Glutamatergic neuron (in vitro differentiated cells): ENCODE data around the gene SOX13. TPM values are rescaled to one million over a fixed set of nuclear protein-coding genes. Genes with fewer than 3 reads are reported as not detected.

Experiments
- DNase-seq: peaks from one replicate; pipeline ENCODE4 v3.0.0; 2022
- H3K27ac Mint-ChIP-seq: one replicate; pipeline ENCODE4 v1.8.0; 2020; ENCODE audit warnings: mild to moderate bottlenecking, mixed read lengths, inconsistent platforms; ENCODE audit not compliant: unreplicated experiment
- H3K27me3 Mint-ChIP-seq: one replicate; pipeline ENCODE4 v1.8.0; 2020; ENCODE audit warnings: mild to moderate bottlenecking, moderate library complexity, mixed read lengths, inconsistent platforms; ENCODE audit not compliant: unreplicated experiment
- H3K36me3 Mint-ChIP-seq: one replicate; pipeline ENCODE4 v1.8.0; 2020; ENCODE audit warnings: mild to moderate bottlenecking, mixed read lengths, inconsistent platforms; ENCODE audit not compliant: unreplicated experiment
- H3K4me1 Mint-ChIP-seq: one replicate; pipeline ENCODE4 v1.8.0; 2020; ENCODE audit warnings: mild to moderate bottlenecking, low read depth, mixed read lengths, inconsistent platforms; ENCODE audit not compliant: unreplicated experiment
- H3K4me3 Mint-ChIP-seq: one replicate; pipeline ENCODE4 v1.8.0; 2020; ENCODE audit warnings: mild to moderate bottlenecking, mixed read lengths, inconsistent platforms; ENCODE audit not compliant: unreplicated experiment
- H3K9me3 Mint-ChIP-seq: one replicate; pipeline ENCODE4 v1.8.0; 2020; ENCODE audit warnings: mild to moderate bottlenecking, moderate library complexity, mixed read lengths, inconsistent platforms; ENCODE audit not compliant: unreplicated experiment
- total RNA-seq: library from RNA; stranded (reverse); fragmentation: NEBNext Ultra II Directional; extraction: Animal tissue kit (Norgen Biotek cat#: 25700); gene quantifications from one replicate; pipeline ENCODE4 v1.2.1, GENCODE V29; 2021; ENCODE audit not compliant: unreplicated experiment
- TF ChIP-seq, protein P1 (sequence below): fragments of 200-600 bp; sonication (generic); IDR thresholded peaks from one replicate; pipeline ENCODE4 v1.5.0; 2021; ENCODE audit not compliant: partially characterized antibody, unreplicated experiment

Gene SOX13
- total RNA-seq, 1 donor from 2014 or later, result 2.2 TPM

GRCh38 chr1:204126386-204126785 is 53.5 kb downstream of the SOX13 start:
- TF ChIP-seq, protein P1, sequence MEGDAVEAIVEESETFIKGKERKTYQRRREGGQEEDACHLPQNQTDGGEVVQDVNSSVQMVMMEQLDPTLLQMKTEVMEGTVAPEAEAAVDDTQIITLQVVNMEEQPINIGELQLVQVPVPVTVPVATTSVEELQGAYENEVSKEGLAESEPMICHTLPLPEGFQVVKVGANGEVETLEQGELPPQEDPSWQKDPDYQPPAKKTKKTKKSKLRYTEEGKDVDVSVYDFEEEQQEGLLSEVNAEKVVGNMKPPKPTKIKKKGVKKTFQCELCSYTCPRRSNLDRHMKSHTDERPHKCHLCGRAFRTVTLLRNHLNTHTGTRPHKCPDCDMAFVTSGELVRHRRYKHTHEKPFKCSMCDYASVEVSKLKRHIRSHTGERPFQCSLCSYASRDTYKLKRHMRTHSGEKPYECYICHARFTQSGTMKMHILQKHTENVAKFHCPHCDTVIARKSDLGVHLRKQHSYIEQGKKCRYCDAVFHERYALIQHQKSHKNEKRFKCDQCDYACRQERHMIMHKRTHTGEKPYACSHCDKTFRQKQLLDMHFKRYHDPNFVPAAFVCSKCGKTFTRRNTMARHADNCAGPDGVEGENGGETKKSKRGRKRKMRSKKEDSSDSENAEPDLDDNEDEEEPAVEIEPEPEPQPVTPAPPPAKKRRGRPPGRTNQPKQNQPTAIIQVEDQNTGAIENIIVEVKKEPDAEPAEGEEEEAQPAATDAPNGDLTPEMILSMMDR, result no peak
- Mint-ChIP-seq H3K36me3 (no peaks in the 10 kb centered on the region), H3K9me3 (peaks cover 3% of the 10 kb centered on the region), H3K4me3 (no peak overlapping the region), H3K4me1 (peaks cover 5% of the 10 kb centered on the region), H3K27ac (no peak overlapping the region), H3K27me3 (peaks cover 7% of the 10 kb centered on the region)
- DNase-seq, result no peak

DNA sequence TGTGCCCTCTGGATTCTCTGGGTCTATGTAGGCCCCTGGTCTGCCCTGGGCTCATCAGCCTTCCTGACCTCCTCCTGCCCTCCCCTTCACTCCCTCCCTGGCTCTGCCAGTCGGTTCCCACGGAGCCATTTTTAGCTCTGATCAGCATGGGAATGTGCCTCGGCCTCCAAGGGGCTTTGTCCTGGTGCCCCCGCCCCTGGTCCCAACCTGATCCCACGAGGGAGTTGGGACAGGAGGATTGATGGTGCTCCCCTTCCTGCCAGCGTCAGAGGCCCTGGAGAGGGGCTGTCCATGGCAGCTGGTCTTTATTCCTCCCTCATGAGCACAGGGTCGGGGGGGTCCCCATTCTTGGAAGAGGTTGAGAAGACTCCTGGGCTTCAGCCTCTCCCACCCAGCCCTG is 54.0 kb downstream of the SOX13 start:
- Mint-ChIP-seq H3K9me3 (peaks cover 3% of the 10 kb centered on the region), H3K27ac (no peak overlapping the region), H3K4me3 (no peak overlapping the region), H3K36me3 (no peaks in the 10 kb centered on the region), H3K4me1 (peaks cover 5% of the 10 kb centered on the region), H3K27me3 (peaks cover 7% of the 10 kb centered on the region)
- TF ChIP-seq, protein P1, result no peak
- no peak for DNase-seq

- Mint-ChIP-seq H3K36me3 (no peaks in the 10 kb centered on the region), H3K9me3 (peaks cover 3% of the 10 kb centered on the region), H3K4me3 (peak overlapping the region; percentile 1), H3K27ac (no peak overlapping the region), H3K27me3 (peaks cover 9% of the 10 kb centered on the region), H3K4me1 (peaks cover 5% of the 10 kb centered on the region)
- TF ChIP-seq, protein P1, result peak; percentile 78
- peak; percentile 79 for DNase-seq
These were observed 54.8 kb downstream of the SOX13 start for GRCh38 chr1:204127597-204128242.

GRCh38 chr1:204128464-204128963 is 55.6 kb downstream of the SOX13 start:
- Mint-ChIP-seq H3K27ac (peak overlapping the region; percentile 33), H3K4me3 (no peak overlapping the region), H3K27me3 (peaks cover 7% of the 10 kb centered on the region), H3K36me3 (no peaks in the 10 kb centered on the region), H3K4me1 (peaks cover 2% of the 10 kb centered on the region), H3K9me3 (peaks cover 3% of the 10 kb centered on the region)
- no peak for DNase-seq
- TF ChIP-seq, protein P1, result no peak
